ENCODE measurements around the gene FASTK.

The FASTK gene

DNA sequence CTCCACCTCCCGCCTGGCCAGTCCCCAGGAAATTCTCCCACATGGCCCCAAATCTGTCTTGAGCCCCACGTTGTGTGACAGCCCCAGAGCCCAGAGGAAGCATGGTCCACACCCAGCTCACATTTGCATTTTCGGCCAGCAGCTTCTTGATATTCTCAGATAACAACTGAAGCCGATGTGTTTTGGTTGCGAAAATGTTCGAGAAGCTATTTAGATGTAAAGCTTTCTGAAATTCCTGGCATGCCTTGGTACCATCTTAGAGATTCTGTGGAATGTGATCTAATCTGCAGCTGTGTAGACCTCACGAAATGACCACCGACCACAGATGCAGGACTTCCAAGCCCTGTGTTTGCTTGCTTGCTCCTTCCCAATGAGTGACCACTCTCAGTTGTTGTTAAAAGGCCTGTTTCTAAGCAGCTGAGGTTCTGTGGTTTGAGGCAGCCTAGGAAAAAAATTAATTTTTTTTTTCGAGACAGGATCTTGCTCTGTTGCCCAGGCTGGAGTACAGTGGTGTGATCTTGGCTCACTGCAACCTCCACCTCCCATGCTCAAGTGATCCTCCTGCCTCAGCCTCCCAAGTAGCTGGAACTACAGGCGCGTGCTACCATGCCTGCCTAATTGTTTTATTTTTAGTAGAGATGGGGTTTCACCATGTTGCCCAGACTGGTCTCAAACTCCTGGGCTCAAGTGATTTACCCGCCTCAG, 12.4 kb downstream of the FASTK start:
- Mint-ChIP-seq H3K27me3 (no peaks in the 10 kb centered on the region), H3K36me3 (peaks cover 7% of the 10 kb centered on the region), H3K4me3 (no peak overlapping the region), H3K27ac (no peak overlapping the region), H3K9me3 (no peaks in the 10 kb centered on the region), H3K4me1 (no peaks in the 10 kb centered on the region)

DNA sequence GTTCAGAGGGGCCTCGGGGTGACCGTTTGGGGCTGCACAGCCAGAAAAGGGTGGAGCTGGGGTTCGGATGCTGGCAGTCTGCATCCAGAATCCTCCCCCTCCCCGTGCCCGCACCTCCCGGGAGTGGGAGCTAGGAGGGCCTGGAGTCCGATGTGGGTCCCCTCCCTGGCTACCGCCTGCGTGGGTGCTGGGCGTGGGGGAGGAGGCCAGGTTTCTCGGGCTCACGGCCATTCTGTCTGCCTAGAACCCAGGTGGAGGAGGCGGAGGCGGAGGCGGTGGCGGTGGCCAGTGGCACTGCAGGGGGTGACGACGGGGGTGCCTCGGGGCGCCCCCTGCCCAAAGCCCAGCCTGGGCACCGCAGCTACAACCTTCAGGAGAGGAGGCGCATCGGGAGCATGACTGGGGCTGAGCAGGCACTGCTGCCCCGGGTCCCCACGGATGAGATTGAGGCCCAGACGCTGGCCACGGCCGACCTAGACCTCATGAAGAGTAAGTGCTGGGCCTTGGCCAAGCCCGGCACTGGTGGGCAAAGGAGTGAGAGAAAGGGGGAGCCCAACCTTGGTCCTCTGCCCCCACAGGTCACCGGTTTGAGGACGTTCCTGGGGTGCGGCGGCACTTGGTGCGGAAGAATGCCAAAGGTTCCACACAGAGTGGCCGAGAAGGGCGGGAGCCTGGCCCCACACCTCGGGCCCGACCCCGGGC, 14.2 kb downstream of the FASTK start:
- Mint-ChIP-seq H3K4me3 (no peak overlapping the region), H3K4me1 (peaks cover 4% of the 10 kb centered on the region), H3K27me3 (no peaks in the 10 kb centered on the region), H3K36me3 (peaks cover 5% of the 10 kb centered on the region), H3K27ac (no peak overlapping the region), H3K9me3 (no peaks in the 10 kb centered on the region)

DNA sequence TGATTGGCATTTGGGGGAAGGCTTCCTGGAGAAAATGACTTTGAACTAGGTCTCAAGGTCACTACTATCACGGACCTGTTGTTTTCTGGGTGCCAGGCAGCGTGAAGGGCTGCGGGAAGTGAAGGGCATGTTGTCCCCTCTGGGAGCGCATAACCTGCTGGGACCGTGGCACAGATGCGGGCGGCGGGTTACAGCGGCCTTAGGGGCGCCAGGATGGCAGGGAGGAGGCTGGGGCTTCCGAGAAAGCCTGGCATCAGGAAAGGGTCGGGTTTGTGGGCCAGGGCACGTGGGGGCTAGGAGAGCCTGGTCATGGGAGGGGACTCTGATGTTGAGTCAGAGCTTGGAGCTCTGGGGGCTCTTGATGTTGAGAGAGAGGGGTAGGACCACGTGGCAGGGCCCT, 15.1 kb downstream of the FASTK start:
- Mint-ChIP-seq H3K36me3 (peaks cover 5% of the 10 kb centered on the region), H3K9me3 (no peaks in the 10 kb centered on the region), H3K27me3 (no peaks in the 10 kb centered on the region), H3K4me3 (no peak overlapping the region), H3K27ac (no peak overlapping the region), H3K4me1 (peaks cover 12% of the 10 kb centered on the region)

DNA sequence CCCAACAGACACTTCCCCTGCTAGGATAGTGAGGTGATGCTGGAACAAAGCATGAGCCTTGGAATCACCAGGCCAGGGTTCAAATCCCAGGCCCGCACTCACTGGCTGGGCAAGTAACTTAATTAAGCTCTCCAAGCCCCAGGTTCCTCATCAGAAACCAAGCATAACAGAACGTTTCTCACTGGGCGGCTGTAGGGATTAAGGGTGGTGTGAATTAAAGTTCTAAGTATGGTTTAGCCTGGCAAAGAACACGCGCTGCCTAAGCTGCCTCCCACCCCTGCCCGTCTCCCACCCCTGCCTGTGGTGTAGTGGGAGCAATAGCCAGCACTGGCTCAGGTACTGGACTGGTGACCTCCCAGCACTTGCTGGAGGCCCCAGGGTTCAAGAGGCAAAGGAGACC, 15.6 kb downstream of the FASTK start:
- no peaks in the 10 kb centered on the region for H3K27me3 Mint-ChIP-seq
- no peak overlapping the region for H3K4me3 Mint-ChIP-seq
- H3K9me3 Mint-ChIP-seq: no peaks in the 10 kb centered on the region
- no peak overlapping the region for H3K27ac Mint-ChIP-seq
- H3K36me3 Mint-ChIP-seq: peaks cover 5% of the 10 kb centered on the region
- H3K4me1 Mint-ChIP-seq: peaks cover 12% of the 10 kb centered on the region

DNA sequence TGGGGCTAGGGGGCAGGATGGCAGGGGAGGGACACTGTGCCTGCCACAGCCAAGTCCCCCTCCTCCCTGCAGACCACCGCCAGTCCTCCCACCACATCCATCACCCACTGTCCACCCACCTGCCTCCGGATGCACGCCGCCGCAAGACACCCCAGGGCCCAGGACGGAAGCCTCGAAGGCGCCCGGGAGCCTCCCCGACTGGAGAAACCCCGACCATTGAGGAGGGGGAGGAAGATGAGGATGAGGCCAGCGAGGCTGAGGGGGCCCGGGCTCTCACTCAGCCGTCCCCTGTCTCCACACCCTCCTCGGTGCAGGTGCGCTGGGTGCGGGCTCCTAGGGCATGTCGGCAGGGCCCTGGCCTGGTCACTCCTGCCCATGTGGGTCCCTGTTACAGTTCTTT, 16.2 kb downstream of the FASTK start:
- H3K4me1 Mint-ChIP-seq: peaks cover 12% of the 10 kb centered on the region
- H3K4me3 Mint-ChIP-seq: no peak overlapping the region
- no peak overlapping the region for H3K27ac Mint-ChIP-seq
- no peaks in the 10 kb centered on the region for H3K9me3 Mint-ChIP-seq
- H3K27me3 Mint-ChIP-seq: no peaks in the 10 kb centered on the region
- H3K36me3 Mint-ChIP-seq: peaks cover 5% of the 10 kb centered on the region

DNA sequence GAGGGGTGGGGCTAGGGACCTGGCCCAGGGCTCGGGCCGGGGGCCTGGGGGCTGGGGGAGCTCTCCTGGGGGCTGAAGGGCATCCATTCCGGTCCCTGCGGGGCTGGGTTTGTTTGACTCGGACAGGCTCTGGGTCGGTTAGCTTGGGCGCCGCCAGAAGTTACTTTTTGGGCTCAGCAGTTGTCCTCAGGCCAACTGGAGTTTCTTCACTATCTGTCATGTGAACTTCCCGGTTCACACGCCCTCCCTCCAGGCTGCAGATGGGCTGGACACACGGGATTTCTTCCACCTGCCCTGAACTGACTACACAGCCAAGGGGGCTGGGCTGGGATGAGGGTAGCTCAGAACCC, 17.4 kb downstream of the FASTK start:
- H3K4me1 Mint-ChIP-seq: peaks cover 18% of the 10 kb centered on the region
- H3K9me3 Mint-ChIP-seq: no peaks in the 10 kb centered on the region
- no peak overlapping the region for H3K27ac Mint-ChIP-seq
- no peaks in the 10 kb centered on the region for H3K27me3 Mint-ChIP-seq
- H3K36me3 Mint-ChIP-seq: peaks cover 2% of the 10 kb centered on the region
- H3K4me3 Mint-ChIP-seq: no peak overlapping the region

DNA sequence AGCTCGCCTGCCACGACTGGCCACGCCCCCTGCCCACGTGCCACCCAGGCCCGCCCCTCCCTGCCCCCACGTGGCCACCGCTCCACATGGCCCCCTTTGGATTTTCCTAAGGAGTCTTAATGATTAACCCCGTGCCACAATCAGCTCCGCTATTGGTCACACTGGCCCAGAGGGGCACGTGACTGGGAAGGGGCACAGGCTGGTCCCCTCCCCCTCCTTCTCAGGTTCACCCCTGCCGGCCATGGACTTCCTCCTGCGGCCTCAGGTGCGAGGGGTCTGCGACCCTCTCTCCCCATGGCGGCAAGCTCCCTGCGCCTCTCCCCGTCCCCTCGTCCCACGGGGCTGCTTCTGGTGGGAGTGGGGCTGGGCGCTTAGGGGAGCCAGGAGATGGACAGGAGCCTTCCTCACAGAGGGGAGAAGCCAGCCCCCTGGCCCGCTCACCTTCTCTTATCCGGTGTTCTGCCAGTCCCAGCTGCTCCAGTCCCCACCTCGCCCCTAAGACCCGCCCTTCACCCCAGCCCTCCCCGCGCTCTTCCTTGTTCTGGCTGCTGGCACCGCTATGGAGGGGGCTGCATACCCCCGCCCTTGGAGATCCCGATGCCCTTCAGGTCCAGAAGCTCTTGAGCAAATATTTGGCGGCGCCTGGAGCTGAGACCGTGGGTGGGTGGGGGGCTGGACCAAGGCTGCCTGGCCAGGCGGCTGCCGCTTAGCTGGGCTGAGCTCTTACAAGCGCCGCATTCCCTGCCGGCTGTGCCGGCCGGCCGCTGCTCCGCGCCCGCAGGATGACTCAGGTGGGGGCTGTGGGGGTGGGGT, 18.0 kb downstream of the FASTK start:
- peaks cover 19% of the 10 kb centered on the region for H3K4me1 Mint-ChIP-seq
- H3K9me3 Mint-ChIP-seq: no peaks in the 10 kb centered on the region
- no peak overlapping the region for H3K27ac Mint-ChIP-seq

DNA sequence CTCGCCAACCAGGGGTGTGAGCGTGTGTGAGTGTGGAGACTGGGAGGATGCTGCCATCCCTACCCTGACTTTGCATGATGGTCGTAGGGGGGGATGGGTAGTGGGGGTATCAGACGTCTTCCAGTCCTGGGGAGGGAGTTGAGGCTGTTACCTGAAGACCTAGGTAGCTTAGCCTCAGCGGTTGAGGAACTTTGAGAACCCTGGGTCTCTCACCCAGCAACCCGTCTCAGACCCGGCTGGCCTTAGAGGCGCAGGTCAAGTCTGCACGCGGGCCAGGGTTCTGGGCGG, 18.6 kb downstream of the FASTK start:
- Mint-ChIP-seq H3K4me3 (no peak overlapping the region), H3K9me3 (no peaks in the 10 kb centered on the region), H3K27me3 (no peaks in the 10 kb centered on the region), H3K36me3 (no peaks in the 10 kb centered on the region), H3K4me1 (peaks cover 25% of the 10 kb centered on the region), H3K27ac (no peak overlapping the region)

More for the DNA sequence above, 18.0 kb downstream of the FASTK start:
- Mint-ChIP-seq H3K4me3 (no peak overlapping the region), H3K27me3 (no peaks in the 10 kb centered on the region), H3K36me3 (no peaks in the 10 kb centered on the region)

DNA sequence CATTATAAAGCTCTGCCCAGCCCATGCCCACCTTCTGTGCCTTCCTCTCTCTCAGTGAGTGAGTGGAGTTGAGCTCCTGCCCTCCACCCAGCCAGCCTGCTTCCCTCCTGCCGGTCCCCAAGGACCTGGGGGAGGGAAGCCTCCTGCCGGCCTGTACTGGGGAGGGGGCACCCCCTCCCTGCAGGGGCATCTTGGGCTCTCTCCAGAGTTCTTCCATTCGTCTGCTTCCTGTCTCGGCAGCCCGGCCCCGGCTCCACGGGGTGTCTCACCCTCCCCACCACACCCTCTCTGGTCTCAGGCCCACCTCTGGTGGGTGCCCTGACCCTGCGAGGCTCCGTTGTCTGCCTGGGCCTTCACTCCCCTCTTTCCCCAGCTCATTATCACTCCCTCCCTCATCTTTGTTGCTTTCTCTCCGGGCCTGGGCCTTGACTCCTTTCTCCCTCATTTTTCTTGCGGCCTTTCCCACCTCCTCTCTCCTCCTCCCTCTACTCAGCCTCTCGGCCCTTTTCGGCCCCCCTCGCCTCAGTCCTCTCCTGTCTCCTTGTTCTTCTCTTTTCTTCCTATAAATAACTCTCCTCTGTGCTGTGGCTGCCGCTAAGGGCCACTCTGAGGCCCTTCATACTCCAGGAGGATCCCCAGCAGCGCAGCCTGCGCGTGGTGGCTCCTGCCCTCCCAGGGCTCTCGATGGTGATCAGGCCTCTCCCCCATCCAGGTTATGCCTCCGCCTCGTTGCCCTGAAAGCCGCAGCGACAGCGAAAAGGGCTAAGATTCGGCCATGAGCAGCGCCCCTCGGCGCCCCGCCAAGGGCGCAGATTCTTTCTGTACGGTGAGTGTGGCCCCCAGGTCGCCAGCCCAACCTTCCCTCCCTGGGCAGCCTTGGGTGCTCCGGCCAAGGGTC, 19.1 kb downstream of the FASTK start:
- Mint-ChIP-seq H3K4me1 (peaks cover 26% of the 10 kb centered on the region), H3K36me3 (no peaks in the 10 kb centered on the region), H3K9me3 (no peaks in the 10 kb centered on the region), H3K4me3 (peak overlapping the region; percentile 87), H3K27ac (peak overlapping the region; percentile 66), H3K27me3 (no peaks in the 10 kb centered on the region)

DNA sequence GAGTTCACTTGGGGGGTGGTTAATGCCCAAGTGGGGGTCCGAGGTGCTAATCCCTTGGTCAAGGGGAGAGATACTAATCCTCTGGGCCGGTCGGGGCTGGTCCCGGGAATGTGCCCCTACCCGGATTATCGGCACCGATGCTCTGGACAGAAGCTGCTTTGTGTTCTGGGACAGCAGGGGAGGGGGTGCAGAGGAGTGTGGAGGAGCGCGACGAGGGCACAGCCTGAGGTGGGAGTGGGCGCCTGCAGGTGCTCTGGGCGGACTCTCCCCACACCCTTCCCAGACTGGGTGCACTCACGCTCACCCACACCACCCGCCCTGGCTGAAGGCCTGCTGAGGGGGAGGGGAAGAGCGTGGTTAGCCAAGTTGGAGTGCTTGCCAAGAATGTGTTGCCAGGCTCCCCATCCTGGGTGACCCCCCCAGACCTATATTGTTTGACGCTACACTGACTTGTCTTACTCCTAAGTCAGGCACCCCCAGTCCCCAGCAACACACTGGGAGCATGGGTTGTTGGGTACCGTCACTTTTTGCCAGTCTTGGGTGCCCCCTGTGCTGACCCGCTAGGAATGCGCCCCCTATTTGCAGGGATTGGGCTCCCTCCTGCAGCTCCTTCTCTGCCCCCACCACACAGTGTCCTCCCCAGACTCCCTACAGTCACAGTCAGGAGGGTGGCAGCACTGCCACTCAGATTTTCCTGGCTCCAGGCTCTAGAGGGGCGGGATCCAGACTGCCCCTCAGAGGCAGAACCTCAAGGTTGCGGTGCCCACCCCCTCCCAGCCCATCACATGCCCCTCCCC, 20.0 kb downstream of the FASTK start:
- Mint-ChIP-seq H3K27ac (no peak overlapping the region), H3K4me3 (peak overlapping the region; percentile 87), H3K9me3 (no peaks in the 10 kb centered on the region), H3K36me3 (no peaks in the 10 kb centered on the region), H3K27me3 (no peaks in the 10 kb centered on the region), H3K4me1 (peaks cover 26% of the 10 kb centered on the region)

DNA sequence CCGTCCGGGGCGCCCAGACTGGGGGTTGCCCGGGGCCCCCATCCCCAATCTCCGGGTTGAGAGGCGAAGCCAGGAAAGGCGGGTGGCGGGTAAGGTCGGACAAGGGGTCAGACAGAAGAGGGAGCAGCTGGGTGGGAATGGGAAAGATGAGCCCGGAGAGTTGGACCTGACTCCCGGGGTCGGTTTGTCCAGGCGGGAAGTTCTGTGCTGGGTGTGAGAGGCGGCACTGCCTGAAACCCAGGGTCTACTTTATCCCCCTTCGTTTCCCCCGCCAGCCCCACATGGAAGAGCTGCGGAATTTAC, 20.5 kb downstream of the FASTK start:
- Mint-ChIP-seq H3K4me1 (peaks cover 26% of the 10 kb centered on the region), H3K9me3 (no peaks in the 10 kb centered on the region), H3K27ac (no peak overlapping the region), H3K27me3 (no peaks in the 10 kb centered on the region), H3K36me3 (no peaks in the 10 kb centered on the region), H3K4me3 (peak overlapping the region; percentile 87)

DNA sequence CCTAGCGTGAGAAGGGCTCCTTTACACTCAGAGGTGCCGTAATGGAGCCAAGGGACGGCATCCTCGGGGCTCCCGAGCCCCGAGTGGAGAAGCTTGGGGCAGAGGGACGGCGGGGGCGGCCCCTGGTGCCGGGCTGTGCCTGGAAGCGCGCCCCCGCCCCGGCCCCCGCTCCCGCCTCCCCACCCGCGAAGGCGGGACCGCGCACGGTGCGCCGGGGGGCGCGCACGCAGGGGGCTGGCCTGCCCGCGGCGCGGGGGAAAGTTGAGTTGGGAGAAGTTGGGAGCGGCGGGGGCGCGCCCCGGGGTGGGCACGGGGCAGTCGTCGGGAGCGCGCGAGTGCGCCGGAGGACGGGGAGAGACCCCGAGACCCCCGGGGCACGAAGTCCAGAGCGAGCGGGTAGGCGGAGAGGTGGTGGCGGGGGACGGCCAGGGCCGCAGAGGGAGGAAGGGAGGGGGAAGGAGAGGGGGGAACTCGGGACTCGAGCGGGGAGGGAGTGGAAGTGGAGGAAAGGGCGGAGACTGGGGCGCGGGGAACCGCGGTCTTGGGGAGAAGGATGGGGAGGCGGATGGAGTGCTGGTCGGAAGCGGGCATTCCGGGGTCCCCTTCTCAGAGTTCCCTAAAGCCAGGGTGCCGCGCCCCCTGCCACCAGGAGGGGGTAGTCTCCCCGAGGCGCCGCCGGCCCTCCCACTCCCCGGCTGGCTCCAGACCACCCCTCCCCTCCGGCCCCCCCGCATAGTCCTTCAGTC, 21.1 kb downstream of the FASTK start, which contains the start of gene SLC4A2:
SLC4A2 (plus strand) TSS at position 223 of the 746 bp plus-strand sequence. CDS start 2,399 bp downstream, outside the sequence.
- H3K4me1 Mint-ChIP-seq: peaks cover 26% of the 10 kb centered on the region

DNA sequence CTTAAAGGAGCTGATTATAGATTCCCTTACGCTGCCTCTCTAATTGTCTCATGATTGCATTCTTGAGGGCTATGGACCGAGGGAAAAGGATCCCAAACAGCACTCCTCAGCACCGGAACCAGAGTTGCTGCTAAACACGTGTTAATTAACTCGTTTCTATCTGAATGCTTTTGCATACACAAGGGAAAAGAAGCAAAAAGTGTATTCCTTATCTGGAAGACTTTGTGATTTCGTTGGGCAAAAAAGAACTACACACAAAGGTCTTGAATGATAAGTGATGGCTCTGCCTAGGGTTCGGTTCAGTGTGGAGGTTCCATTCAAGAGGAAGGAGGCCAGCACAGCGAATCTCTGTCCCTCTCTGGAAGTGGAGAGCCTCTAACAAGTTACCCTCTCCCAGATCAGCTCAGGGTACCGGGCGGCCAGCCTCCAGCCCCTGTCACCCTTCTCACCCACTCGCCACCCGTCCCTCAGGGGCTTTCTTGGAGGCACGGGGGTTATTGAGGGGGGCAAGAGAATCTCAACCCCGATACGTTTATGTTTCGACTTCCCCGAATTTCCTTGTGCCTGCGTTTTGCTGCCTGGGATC, 21.7 kb downstream of the FASTK start:
- no peaks in the 10 kb centered on the region for H3K9me3 Mint-ChIP-seq
- H3K4me3 Mint-ChIP-seq: peak overlapping the region; percentile 95
- peak overlapping the region; percentile 90 for H3K27ac Mint-ChIP-seq
- H3K4me1 Mint-ChIP-seq: peaks cover 26% of the 10 kb centered on the region
- H3K36me3 Mint-ChIP-seq: no peaks in the 10 kb centered on the region
- no peaks in the 10 kb centered on the region for H3K27me3 Mint-ChIP-seq

More for the DNA sequence above, 21.1 kb downstream of the FASTK start, which contains the start of gene SLC4A2:
- peak within 1 kb of the TSS; percentile 95 for H3K4me3 Mint-ChIP-seq
- no peaks in the 10 kb centered on the region for H3K27me3 Mint-ChIP-seq
- H3K36me3 Mint-ChIP-seq: no peaks in the 10 kb centered on the region
- no peaks in the 10 kb centered on the region for H3K9me3 Mint-ChIP-seq
- H3K27ac Mint-ChIP-seq: peak within 1 kb of the TSS; percentile 90

Data from activated naive CD4-positive, alpha-beta T cell treated with anti-CD3 and anti-CD28 coated beads, Interleukin-2, amount 50 U/mL, for 24 hours (primary cell).